GM04504 (cell line): ENCODE results near the gene TCF23.
"Not testable (repeated sequence)": the region's sequence is repeated elsewhere in the genome, so short reads cannot be mapped to it uniquely, and the experiment has no call there.

ENCODE experiments used
- DNase-seq: peaks from one replicate; pipeline ENCODE4 v3.0.0-alpha.2; 2012; ENCODE audit warnings: low read depth

Gene TCF23

GRCh38 chr2:27148801-27149439 is at the start of gene TCF23:
Gene TCF23, plus strand, starts transcription at chr2:27149004. Its CDS starts 130 bp downstream, at chr2:27149134.
- no peak for DNase-seq

- no peak for DNase-seq
Observed at GRCh38 chr2:27099334-27099955, 49.4 kb upstream of the TCF23 start.

GRCh38 chr2:27100036-27100435 is 48.8 kb upstream of the TCF23 start:
- DNase-seq = no peak

- no peak for DNase-seq
Observed at GRCh38 chr2:27102329-27102728, 46.5 kb upstream of the TCF23 start.

- no peak for DNase-seq
Observed at GRCh38 chr2:27105981-27106380, 42.8 kb upstream of the TCF23 start.

- no peak for DNase-seq
Observed at GRCh38 chr2:27108221-27108620, 40.6 kb upstream of the TCF23 start.

- no peak for DNase-seq
Observed at GRCh38 chr2:27109083-27109482, 39.7 kb upstream of the TCF23 start.

GRCh38 chr2:27110603-27111352 is 38.0 kb upstream of the TCF23 start:
- not testable (repeated sequence) for DNase-seq

- not testable (repeated sequence) for DNase-seq
Observed at GRCh38 chr2:27111392-27112078, 37.3 kb upstream of the TCF23 start.

- no peak for DNase-seq
Observed at GRCh38 chr2:27115519-27115918, 33.3 kb upstream of the TCF23 start.

GRCh38 chr2:27117995-27118524 is 30.7 kb upstream of the TCF23 start:
- no peak for DNase-seq

GRCh38 chr2:27118525-27119329 is 30.1 kb upstream of the TCF23 start, which contains the start of gene CGREF1:
Gene CGREF1, minus strand, starts transcription at chr2:27119128. Its CDS starts 14,762 bp downstream, at chr2:27104366.
- no peak for DNase-seq

GRCh38 chr2:27119330-27119670 is 29.5 kb upstream of the TCF23 start:
- not testable (repeated sequence) for DNase-seq

- no peak for DNase-seq
Observed at GRCh38 chr2:27121906-27122305, 26.9 kb upstream of the TCF23 start.

GRCh38 chr2:27122791-27123190 is 26.0 kb upstream of the TCF23 start:
- DNase-seq = no peak

- DNase-seq = no peak
Observed at GRCh38 chr2:27123302-27124150, 25.3 kb upstream of the TCF23 start, which contains the start of gene ABHD1. Gene ABHD1, plus strand, starts transcription at chr2:27123815. Its CDS starts 134 bp downstream, at chr2:27123949.

- no peak for DNase-seq
Observed at GRCh38 chr2:27125104-27125503, 23.7 kb upstream of the TCF23 start.

- DNase-seq = no peak
Observed at GRCh38 chr2:27126252-27126710, 22.5 kb upstream of the TCF23 start.

- no peak for DNase-seq
Observed at GRCh38 chr2:27127883-27128667, 20.7 kb upstream of the TCF23 start.
